ENCODE measurements around the gene DAZAP1. TPM values are rescaled to one million over a fixed set of nuclear protein-coding genes. Genes with fewer than 3 reads are reported as not detected.

The DAZAP1 gene
- total RNA-seq, 2 donors from 2014 or later = 32.6 to 47.5 TPM

DNA sequence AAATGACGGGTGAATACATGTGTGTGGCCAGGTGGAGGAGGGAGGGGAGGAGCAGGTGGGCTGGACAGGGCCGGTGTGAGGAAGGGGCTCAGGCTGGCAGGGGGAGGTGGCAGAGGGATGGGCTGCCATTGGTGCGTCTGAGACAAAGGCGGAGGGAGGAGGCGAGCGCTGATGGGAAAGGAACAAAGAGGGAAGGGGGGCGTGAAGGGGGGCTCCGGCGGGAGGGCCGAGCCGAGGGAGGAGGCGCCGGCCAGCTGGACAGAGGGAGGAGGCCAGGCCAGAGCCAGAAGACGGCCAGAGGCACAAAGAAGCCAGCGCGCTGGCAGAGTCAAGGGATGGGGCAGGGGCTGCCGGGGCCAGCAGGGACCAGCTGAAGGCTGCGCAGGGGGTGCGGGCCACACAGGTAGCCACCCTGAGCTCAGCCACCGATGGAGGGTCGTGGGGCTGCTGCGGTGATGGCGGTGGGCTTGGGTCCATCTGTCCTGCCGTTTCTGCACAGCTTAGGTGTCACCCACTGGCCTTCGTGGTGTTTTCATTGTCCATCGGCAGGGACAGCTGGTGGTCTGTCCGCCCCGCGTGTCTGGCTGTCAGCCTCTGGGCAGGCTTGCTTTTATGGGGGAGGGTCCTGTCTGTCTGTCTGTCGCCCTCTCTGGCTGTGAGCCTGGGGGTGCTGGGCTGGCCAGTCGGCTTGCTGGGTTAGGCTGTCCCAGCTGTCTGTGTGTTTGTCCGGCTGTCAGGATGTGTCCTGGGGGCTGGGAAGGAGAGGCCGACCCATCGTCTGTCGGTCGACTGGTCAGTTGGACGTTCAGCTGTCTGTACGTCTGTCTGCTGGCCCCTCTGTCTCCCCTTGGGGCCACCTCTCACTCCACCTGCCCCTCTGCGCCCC is 44.8 kb downstream of the DAZAP1 start:
- Histone ChIP-seq H3K27ac (no peak overlapping the region), H3K9me3 (no peaks in the 10 kb centered on the region), H3K27me3 (peaks cover 20 to 62% of the 10 kb centered on the region in 2 donors), H3K36me3 (no peaks in the 10 kb centered on the region), H3K4me3 (no peak overlapping the region), H3K4me1 (peaks cover 0 to 41% of the 10 kb centered on the region in 2 donors)
- no peak for DNase-seq (ENCODE audit: low spot score)
- TF ChIP-seq, protein P1, sequence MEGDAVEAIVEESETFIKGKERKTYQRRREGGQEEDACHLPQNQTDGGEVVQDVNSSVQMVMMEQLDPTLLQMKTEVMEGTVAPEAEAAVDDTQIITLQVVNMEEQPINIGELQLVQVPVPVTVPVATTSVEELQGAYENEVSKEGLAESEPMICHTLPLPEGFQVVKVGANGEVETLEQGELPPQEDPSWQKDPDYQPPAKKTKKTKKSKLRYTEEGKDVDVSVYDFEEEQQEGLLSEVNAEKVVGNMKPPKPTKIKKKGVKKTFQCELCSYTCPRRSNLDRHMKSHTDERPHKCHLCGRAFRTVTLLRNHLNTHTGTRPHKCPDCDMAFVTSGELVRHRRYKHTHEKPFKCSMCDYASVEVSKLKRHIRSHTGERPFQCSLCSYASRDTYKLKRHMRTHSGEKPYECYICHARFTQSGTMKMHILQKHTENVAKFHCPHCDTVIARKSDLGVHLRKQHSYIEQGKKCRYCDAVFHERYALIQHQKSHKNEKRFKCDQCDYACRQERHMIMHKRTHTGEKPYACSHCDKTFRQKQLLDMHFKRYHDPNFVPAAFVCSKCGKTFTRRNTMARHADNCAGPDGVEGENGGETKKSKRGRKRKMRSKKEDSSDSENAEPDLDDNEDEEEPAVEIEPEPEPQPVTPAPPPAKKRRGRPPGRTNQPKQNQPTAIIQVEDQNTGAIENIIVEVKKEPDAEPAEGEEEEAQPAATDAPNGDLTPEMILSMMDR (IDR thresholded peaks at IDR 0.05) = no peak

DNA sequence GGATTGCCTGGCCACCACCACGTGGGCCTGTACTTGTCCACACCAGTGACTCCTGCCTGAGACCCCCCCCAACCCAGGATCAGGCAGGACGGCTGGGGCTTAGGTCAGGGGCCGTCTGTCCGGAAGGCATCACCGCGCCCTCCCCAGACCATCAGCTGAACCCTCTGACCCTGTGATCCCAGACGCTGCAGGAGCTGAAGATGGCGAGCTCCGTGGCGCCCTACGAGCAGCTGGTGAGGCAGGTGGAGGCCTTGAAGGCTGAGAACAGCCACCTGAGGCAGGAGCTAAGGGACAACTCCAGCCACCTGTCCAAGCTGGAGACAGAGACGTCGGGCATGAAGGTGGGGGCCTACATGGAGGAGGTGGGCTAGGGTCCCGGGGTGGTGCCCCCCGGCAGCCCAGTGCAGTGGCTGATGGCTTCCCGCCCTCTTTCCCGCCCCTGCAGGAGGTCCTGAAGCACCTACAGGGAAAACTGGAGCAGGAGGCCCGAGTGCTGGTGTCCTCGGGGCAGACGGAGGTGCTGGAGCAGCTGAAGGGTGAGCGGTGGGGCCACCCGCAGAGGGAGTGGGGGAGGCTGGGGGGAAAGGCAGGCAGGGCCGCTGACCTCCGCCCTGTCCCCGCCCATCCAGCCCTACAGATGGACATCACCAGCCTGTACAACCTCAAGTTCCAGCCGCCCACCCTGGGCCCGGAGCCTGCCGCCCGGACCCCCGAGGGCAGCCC is 45.6 kb downstream of the DAZAP1 start:
- no peak overlapping the region for H3K4me3 ChIP-seq
- H3K4me1 ChIP-seq = peaks cover 0 to 41% of the 10 kb centered on the region in 2 donors
- no peaks in the 10 kb centered on the region for H3K9me3 ChIP-seq
- no peak for DNase-seq (ENCODE audit: low spot score)
- TF ChIP-seq, protein P1 (IDR thresholded peaks at IDR 0.05) = no peak
- H3K36me3 ChIP-seq = no peaks in the 10 kb centered on the region
- no peak overlapping the region for H3K27ac ChIP-seq
- peaks cover 13 to 54% of the 10 kb centered on the region in 2 donors for H3K27me3 ChIP-seq

DNA sequence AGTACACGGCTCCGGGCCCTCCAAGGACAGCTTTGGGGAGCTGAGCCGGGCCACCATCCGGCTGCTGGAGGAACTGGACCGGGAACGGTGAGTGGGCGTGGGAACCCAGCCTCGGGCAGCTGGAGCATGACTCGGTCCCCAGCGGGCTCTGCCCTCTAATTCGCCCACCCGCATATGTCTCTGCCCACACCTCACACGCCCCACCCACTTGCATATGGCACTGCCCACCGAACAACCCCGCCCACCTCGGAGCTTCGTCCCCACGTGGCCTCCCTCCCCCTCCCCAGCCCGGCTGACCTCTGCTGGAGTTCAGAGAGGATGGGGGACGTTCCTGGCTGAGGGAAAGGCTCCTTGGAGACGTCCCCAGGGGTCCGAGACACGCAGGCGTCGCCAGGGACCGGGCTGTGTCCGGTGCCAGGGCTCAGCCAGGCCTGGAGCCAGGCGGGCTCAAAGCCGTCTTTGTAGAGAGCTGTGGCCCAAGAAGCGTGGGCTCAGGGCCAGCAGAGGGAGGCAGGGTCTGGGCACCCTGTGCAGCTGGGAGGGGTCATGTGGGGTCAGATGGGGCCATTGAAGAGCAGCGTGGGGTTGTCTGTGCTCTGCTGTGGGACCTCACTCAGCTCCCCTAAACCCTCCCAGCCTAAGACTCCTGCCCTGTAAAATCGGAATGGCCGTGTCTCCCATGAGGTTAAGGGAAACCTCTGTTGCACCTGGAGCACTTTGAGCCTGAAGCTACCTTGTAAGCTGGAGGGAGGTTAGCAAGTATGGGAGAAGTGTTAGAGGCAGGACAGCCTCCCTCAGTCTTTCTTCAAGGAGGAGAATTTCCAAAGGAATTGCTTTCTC is 46.4 kb downstream of the DAZAP1 start:
- H3K4me1 ChIP-seq = peaks cover 0 to 41% of the 10 kb centered on the region in 2 donors
- peaks cover 13 to 52% of the 10 kb centered on the region in 2 donors for H3K27me3 ChIP-seq
- H3K9me3 ChIP-seq = no peaks in the 10 kb centered on the region
- no peaks in the 10 kb centered on the region for H3K36me3 ChIP-seq
- H3K4me3 ChIP-seq = no peak overlapping the region
- H3K27ac ChIP-seq = no peak overlapping the region
- no peak for DNase-seq (ENCODE audit: low spot score)
- TF ChIP-seq, protein P1 (IDR thresholded peaks at IDR 0.05) = no peak

DNA sequence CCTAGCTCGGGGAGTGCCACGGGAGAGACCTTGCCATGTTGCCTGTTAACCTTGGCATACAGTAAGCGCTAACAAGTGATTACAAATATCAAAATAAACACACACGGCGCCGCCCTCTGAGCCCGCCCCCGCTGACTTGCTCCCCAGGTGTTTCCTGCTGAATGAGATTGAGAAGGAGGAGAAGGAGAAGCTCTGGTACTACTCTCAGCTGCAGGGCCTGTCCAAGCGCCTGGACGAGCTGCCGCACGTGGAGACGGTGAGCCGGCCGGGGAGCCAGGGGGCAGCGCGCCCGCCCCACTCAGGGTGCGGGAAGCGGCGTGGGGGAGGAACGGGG is 47.6 kb downstream of the DAZAP1 start:
- no peaks in the 10 kb centered on the region for H3K9me3 ChIP-seq
- TF ChIP-seq, protein P1 (IDR thresholded peaks at IDR 0.05) = no peak
- no peak overlapping the region for H3K27ac ChIP-seq
- H3K4me3 ChIP-seq = no peak overlapping the region
- peaks cover 13 to 44% of the 10 kb centered on the region in 2 donors for H3K27me3 ChIP-seq
- H3K36me3 ChIP-seq = no peaks in the 10 kb centered on the region
- no peak for DNase-seq (ENCODE audit: low spot score)
- peaks cover 0 to 41% of the 10 kb centered on the region in 2 donors for H3K4me1 ChIP-seq

DNA sequence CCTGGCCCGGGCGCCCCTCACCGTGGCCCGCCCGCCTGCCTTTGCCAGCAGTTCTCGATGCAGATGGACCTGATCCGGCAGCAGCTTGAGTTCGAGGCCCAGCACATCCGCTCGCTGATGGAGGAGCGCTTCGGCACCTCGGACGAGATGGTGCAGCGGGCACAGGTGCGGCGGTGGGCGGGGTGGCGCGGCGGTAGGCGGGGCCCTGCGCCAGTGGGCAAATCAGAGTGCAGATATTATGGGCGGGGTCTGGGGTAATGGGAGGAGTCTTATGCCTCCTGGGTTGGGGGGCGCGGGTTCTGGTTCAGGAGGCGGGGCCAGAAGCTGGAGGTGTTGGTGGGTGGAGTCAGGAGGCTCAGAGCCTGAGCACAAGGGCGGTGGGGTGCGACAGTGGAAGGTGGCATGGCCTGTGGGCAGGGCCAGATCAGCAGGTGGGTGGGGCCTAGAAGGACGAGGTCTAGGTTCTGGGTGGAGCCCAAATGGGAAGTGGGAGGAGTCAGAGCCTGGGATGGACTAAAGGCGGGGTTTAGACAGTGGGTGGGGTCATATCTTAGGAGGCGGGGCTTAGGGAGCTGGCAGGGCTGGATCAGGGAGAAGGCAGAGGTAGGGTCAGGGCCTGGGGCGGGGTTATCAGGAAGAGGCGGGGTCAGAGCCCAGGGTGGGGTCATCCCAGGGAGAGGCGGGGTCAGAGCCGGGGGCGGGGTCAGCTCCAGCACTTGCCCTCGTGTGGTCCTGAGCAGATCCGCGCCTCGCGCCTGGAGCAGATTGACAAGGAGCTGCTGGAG is 48.1 kb downstream of the DAZAP1 start:
- DNase-seq (ENCODE audit: low spot score) = no peak
- TF ChIP-seq, protein P1 (IDR thresholded peaks at IDR 0.05) = no peak

More for the DNA sequence above, 48.1 kb downstream of the DAZAP1 start:
- no peaks in the 10 kb centered on the region for H3K36me3 ChIP-seq
- H3K27ac ChIP-seq = no peak overlapping the region
- H3K9me3 ChIP-seq = no peaks in the 10 kb centered on the region
- H3K4me3 ChIP-seq = no peak overlapping the region
- H3K27me3 ChIP-seq = peaks cover 10 to 39% of the 10 kb centered on the region in 2 donors
- peaks cover 0 to 41% of the 10 kb centered on the region in 2 donors for H3K4me1 ChIP-seq
